Mucosa of gallbladder (tissue), 1 donor: Measurements from ENCODE around the gene HMGCR. TPM values are rescaled to one million over a fixed set of nuclear protein-coding genes. Genes with fewer than 3 reads are reported as not detected.

Source experiments
- DNase-seq: peaks from one replicate; pipeline ENCODE4 v3.0.0-alpha.2; 2020; ENCODE audit warnings: low spot score
- total RNA-seq: library from RNA; stranded (reverse); gene quantifications from one replicate; pipeline ENCODE4 v1.2.1, GENCODE V29; 2021
- donor health status: DM: no; HTN: no; CAD: no.

HMGCR gene
- total RNA-seq, 1 donor from 2014 or later = 194 TPM

GRCh38 chr5:75340714-75341478, 3.9 kb downstream of the HMGCR start:
- no peak for DNase-seq

DNA sequence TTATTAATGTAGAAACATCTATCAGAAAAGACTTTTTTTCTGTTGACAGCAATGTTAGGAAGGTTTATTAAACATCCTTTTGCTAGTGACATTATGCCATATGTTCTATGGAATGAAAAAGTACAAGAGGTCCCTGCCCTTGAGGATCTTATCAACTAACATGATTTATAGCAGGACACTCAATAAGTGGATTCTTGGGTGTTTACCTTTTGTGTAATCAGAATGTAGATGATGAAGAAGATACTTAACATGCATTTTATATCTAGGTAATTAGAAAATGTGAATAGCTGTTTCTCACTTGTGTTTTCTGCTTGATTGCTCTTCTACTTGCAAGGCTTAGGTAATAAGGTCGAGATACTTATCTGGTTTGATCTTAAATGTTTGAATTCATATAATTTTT, 4.9 kb downstream of the HMGCR start:
- no peak for DNase-seq

DNA sequence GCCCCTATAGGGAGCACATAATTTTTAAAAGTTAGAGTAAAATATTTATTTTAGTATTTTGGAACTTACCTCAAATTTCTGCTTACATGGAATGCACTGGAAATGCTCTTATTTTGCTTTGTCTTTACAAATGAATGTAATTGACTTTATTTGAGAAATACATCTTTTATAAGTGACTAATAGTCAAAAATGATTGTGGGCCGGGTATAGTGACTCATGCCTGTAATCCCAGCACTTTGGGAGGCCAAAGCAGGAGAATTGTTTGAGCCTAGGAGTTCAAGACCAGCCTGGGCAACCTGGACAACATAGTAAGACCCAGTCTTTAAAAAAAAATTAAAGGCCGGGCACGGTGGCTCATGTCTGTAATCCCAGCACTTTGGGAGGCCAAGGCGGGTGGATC, 5.8 kb downstream of the HMGCR start:
- no peak for DNase-seq

DNA sequence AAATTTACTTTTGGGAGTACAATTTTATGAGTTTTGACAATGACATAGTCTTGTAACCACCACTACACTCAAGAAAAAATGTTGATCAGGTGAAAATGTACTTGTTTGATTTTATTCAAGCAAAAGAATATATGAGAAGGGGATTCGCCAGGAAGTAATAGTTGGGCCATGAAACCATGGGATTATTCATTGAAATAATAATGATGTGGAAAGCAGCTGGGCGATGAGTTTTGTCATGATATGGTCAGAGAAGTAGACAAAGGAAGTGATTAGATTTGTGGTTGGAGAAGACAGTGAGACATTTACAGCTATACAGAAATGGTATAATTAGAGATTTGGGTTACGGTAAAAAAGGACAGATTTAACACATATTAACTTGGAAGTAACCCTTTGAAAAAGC, 11.2 kb downstream of the HMGCR start:
- no peak for DNase-seq

GRCh38 chr5:75349663-75350062, 12.6 kb downstream of the HMGCR start:
- DNase-seq = no peak

DNA sequence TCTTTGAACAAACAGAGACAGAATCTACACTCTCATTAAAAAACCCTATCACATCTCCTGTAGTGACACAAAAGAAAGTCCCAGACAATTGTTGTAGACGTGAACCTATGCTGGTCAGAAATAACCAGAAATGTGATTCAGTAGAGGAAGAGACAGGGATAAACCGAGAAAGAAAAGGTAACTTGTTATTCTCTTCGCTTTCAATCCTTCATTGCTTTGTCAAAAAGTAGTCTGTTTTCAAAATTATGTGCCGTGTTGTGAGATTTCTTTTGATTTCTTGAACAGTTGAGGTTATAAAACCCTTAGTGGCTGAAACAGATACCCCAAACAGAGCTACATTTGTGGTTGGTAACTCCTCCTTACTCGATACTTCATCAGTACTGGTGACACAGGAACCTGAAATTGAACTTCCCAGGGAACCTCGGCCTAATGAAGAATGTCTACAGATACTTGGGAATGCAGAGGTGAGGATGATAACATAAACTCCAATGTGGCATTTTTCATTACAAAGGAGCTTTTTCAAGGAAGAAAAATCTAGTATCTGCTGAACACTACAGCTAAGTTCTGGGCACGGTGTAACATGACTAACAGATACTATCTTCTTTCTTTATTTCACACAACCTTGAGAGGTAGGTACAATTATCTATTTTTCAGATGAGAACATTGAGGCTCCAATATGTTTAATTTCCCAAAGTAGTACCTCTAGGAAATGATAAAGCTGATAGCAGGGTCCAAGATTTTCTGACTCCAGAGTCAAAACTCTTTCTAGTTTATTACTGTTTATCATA, 14.3 kb downstream of the HMGCR start:
- no peak for DNase-seq

- no peak for DNase-seq
Observed at GRCh38 chr5:75355236-75355635, 18.2 kb downstream of the HMGCR start.

DNA sequence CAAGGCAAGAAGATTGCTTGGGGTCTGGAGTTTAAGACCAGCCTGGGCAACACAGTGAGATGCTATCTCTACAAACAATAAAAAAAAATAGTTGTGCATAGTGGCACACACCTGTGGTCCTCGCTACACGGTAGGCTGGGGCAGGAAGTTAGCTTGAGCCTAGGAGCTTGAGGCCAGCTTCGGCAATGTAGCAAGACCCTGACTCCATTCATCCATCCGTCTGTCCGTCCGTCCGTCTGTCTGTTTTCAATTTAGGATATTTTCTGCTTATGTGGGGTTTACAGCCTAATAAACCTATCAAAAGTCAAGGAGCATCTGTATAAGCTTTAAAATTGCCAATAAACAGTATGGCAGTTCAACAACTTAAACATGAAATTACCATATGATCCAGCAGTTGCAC, 19.7 kb downstream of the HMGCR start:
- DNase-seq = no peak

GRCh38 chr5:75358117-75358516, 21.1 kb downstream of the HMGCR start:
- DNase-seq = no peak

- no peak for DNase-seq
Observed at GRCh38 chr5:75361310-75361709, 24.3 kb downstream of the HMGCR start.

DNA sequence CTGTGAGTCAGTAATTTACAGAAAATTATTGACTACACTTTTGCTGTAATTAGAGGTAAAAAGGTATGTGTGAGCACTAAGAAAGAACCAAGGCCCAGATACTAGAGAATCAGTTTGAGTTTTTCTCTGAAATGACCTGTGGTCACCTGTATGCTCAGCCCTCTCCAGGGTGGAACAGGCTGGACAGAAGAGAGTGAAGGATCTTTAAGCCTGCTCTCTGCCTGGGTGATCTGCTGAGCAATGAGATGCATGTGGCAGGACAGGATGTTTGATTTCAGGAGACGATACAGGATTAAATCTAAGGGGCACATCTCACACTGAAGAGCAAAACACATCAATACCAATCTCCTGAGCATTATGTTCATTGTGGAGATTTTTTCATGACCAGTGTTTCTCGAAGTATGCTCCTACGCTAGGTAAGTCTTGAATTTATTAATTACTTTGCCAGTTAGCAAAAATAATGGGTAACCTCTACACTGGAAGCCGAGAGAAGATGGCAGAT, 25.5 kb downstream of the HMGCR start:
- no peak for DNase-seq

- DNase-seq = no peak
Observed at GRCh38 chr5:75363111-75363510, 26.1 kb downstream of the HMGCR start.

DNA sequence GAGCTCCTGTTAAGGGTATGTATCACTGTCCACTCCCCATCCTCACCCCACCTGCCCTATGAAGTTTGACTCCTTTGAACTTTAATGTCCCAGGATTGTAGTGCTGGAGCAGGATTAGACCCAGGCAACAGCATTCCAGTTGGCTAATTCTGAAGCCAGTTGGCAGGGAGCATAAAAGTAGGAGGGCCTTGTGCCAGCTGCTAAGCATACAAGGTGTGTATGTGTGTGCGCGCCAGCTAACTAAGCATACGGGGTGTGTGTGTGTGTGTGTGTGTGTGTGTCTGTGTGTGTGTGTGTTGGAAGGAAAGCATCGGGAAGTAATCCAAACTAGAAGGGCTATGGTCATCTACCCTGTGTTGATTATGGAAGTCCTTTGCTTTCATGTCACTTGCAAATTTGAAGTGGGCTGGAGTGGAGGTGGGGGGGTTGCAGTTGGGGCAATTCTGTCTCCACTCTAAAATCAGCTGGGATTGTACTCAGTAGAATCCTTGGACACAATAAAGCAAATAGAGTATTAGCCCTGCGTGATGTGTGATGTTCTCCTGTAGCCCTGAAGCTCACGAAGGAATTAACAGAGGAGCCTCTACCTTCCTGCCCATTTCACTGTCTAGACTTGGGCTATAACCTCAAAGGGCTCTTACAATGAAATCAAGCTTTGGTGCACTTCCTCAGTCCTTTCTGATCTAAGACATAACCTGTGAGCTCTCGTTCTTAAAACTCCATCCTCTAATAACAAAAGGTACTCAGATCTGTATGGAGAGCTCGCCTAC, 26.9 kb downstream of the HMGCR start:
- DNase-seq = peak; percentile 47

GRCh38 chr5:75364571-75365280, 27.7 kb downstream of the HMGCR start:
- no peak for DNase-seq

DNA sequence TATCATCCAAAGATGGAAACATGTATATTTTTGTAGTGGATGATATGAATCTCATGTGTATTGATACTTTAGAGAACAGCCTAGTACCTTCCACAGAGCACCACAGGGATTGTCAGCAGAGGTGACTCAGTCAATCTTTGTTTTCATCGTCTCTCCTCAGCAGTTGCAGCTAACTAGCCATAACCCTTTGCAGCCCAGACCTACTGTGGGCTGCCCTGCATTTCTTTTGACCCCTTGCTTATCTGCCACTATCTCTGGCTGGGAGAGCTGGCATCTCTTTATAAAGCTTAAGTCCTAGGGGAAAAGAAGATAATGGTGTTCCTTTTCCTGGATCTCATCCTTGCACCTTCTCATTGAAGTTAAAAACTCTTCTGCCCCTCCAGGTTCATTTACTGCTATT, 28.7 kb downstream of the HMGCR start:
- no peak for DNase-seq

- no peak for DNase-seq
Observed at GRCh38 chr5:75366787-75367186, 29.8 kb downstream of the HMGCR start.

GRCh38 chr5:75367401-75367800, 30.4 kb downstream of the HMGCR start:
- DNase-seq = no peak

DNA sequence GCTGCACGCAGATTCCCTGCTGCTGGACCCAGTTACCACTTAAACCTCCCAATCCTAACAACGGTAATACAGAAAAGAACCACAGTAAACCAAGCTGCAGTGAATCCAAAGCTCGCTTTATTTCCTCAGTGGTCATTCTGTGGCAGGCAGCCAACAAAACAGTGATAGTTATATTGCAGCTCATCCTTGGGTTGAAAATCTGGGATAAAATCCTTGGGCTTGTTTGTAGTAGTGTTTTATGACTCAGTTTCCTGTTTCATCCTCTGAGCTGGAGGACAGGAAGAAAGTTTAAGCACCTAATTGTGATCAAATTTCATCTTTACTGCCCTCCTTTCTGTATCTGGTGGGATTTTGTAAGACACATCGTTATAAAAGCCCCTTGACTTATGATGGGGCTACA, 31.4 kb downstream of the HMGCR start:
- no peak for DNase-seq

DNA sequence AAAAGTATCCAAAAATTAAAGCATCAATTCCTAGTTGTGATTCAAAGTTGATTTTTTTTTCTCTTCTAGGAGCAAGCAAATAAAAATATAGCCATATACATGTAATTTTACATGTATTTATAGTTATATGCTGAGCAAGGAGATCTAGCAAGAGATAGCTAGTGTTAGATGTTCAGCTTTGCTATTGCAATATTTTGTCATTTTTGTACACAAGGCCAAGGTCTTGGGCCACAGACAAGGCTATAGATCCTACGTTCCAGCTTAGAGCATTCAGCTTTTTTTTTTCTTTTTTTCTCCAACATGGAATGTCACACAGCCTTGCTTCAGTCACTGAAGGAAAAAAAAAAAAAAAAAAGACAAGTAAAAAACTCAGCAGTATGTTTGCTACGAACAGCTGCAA, 36.8 kb downstream of the HMGCR start:
- DNase-seq = no peak

- no peak for DNase-seq
Observed at GRCh38 chr5:75374394-75374814, 37.4 kb downstream of the HMGCR start.

- DNase-seq = no peak
Observed at GRCh38 chr5:75375414-75375813, 38.4 kb downstream of the HMGCR start.

DNA sequence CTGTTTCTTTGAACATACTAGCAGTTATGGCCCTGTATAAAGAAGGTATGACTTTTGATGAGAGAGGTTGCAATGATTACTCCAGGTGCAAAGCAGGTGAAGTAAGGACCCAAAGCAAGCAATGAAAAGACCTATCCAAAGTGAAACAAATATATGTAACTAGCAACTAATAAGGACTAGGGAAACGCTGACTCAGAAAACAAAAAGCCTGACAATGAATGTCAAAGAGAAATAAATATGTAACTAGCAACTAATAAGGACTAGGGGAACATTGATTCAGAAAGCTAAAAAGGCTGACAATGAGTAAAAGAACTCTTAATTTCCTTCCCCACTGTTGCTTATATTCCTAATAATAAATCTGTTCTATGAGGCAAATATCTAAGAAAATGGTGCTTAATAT, 43.1 kb downstream of the HMGCR start:
- DNase-seq = no peak
